IMR-90 (cell line): ENCODE measurements around the gene CAPN9. TPM values are rescaled to one million over a fixed set of nuclear protein-coding genes. Genes with fewer than 3 reads are reported as not detected.
A peak's percentile ranks its signal among the peaks of the same experiment; 100 is the strongest.

Experiments
- ATAC-seq: fragments of 200-7000 bp; cut with Tn5 transposase; 2 replicates; pipeline ENCODE4 v1.9.1; 2020; ENCODE audit warnings: low read depth, mild to moderate bottlenecking, moderate library complexity
- BruUV-seq: library from RNA; stranded (reverse); fragments of 400-500 nt; replicated peaks from 2 replicates; lab custom pipeline; 2021; lab: Mats Ljungman, UMichigan
- CTCF ChIA-PET: fragments of 300-600 bp; formaldehyde crosslinking; extraction: SDS; loops from one replicate; lab custom pipeline; 2021; ENCODE audit warnings: antibody characterized with exemption; lab: Yijun Ruan, JAX
- POLR2A ChIA-PET: fragments of 300-600 bp; sonication (Branson Sonifier 250); formaldehyde crosslinking; loops from one replicate; lab custom pipeline; 2022; ENCODE audit warnings: antibody characterized with exemption; ENCODE audit not compliant: unreplicated experiment; lab: Charles Lee
- DNase-seq: peaks from one replicate; pipeline ENCODE4 v3.0.0; 2013
- H2AFZ ChIP-seq: replicated peaks from 2 replicates; pipeline ENCODE3; 2013; ENCODE audit warnings: low read length, mild to moderate bottlenecking; ENCODE audit not compliant: poor library complexity
- H2AK5ac ChIP-seq: 2 replicates; pipeline ENCODE4 v1.6.1; 2013; ENCODE audit warnings: low read depth, low read length, inconsistent platforms
- H2AK9ac ChIP-seq: replicated peaks from 2 replicates; pipeline ENCODE3; 2013; ENCODE audit warnings: mild to moderate bottlenecking, low read depth, low read length, moderate library complexity; ENCODE audit not compliant: poor library complexity
- H2BK120ac ChIP-seq: 2 replicates; pipeline ENCODE4 v1.6.1; 2013; ENCODE audit warnings: low read depth, low read length, inconsistent platforms
- H2BK15ac ChIP-seq: 3 replicates; pipeline ENCODE4 v1.6.1; 2013; ENCODE audit warnings: low read depth, low read length, inconsistent platforms
- H2BK20ac ChIP-seq: 2 replicates; pipeline ENCODE4 v1.6.1; 2013; ENCODE audit warnings: low read depth, mild to moderate bottlenecking, inconsistent platforms, low read length, moderate library complexity
- H2BK5ac ChIP-seq: 2 replicates; pipeline ENCODE4 v1.6.1; 2013; ENCODE audit warnings: mild to moderate bottlenecking, low read depth, low read length, inconsistent platforms; ENCODE audit not compliant: poor library complexity, severe bottlenecking
- H3K14ac ChIP-seq: replicated peaks from 2 replicates; pipeline ENCODE4 v1.6.1; 2013; ENCODE audit warnings: low read depth, low read length, inconsistent platforms
- H3K18ac ChIP-seq: 2 replicates; pipeline ENCODE4 v1.6.1; 2013; ENCODE audit warnings: low read depth, low read length, control low read depth
- H3K23ac ChIP-seq: 2 replicates; pipeline ENCODE4 v1.6.1; 2013; ENCODE audit warnings: low read depth, low read length, inconsistent platforms
- H3K27ac ChIP-seq: 2 replicates; pipeline ENCODE4 v1.5.1; 2013; ENCODE audit warnings: mild to moderate bottlenecking, control low read depth, low read length; ENCODE audit not compliant: insufficient read depth
- H3K27me3 ChIP-seq: 2 replicates; pipeline ENCODE4 v1.6.1; 2013; ENCODE audit warnings: low read length; ENCODE audit not compliant: control insufficient read depth, insufficient read depth
- H3K36me3 ChIP-seq: 2 replicates; pipeline ENCODE4 v1.6.1; 2013; ENCODE audit warnings: low read length, mixed read lengths; ENCODE audit not compliant: control insufficient read depth, insufficient read depth
- H3K4ac ChIP-seq: 2 replicates; pipeline ENCODE4 v1.6.1; 2013; ENCODE audit warnings: low read depth, low read length, inconsistent platforms
- H3K4me1 ChIP-seq: 2 replicates; pipeline ENCODE4 v1.6.1; 2013; ENCODE audit warnings: low read length, mixed read lengths; ENCODE audit not compliant: control insufficient read depth, insufficient read depth
- H3K4me2 ChIP-seq: 2 replicates; pipeline ENCODE4 v1.6.1; 2013; ENCODE audit warnings: low read depth, mild to moderate bottlenecking, control low read depth, low read length, moderate library complexity
- H3K4me3 ChIP-seq: 2 replicates; pipeline ENCODE4 v1.5.1; 2013; ENCODE audit warnings: low read depth, mild to moderate bottlenecking, control low read depth, low read length, moderate library complexity; ENCODE audit not compliant: insufficient read depth
- H3K56ac ChIP-seq: 2 replicates; pipeline ENCODE4 v1.6.1; 2013; ENCODE audit warnings: low read length, inconsistent platforms; ENCODE audit not compliant: insufficient read depth; ENCODE audit errors: extremely low read depth
- H3K79me1 ChIP-seq, 2 experiments: 2 replicates each; pipeline ENCODE4 v1.6.1; 2013; ENCODE audit warnings: low read length in 2 of 2, inconsistent platforms in 1 of 2, low read depth in 1 of 2
- H3K9ac ChIP-seq: 2 replicates; pipeline ENCODE4 v1.6.1; 2013; ENCODE audit warnings: low read depth, low read length, control low read depth
- H3K9me1 ChIP-seq: 2 replicates; pipeline ENCODE4 v1.6.1; 2013; ENCODE audit warnings: low read length, inconsistent platforms; ENCODE audit not compliant: insufficient read depth
- H3K9me3 ChIP-seq: 2 replicates; pipeline ENCODE4 v1.6.1; 2013; ENCODE audit warnings: low read length; ENCODE audit not compliant: control insufficient read depth, insufficient read depth
- H4K20me1 ChIP-seq: 2 replicates; pipeline ENCODE4 v1.6.1; 2013; ENCODE audit warnings: low read length, inconsistent platforms; ENCODE audit not compliant: insufficient read depth
- H4K5ac ChIP-seq: 2 replicates; pipeline ENCODE4 v1.6.1; 2013; ENCODE audit warnings: mild to moderate bottlenecking, low read depth, low read length, control low read depth
- H4K8ac ChIP-seq, 2 experiments: 2 replicates each; pipeline ENCODE4 v1.6.1; 2013; ENCODE audit warnings: low read depth in 2 of 2, low read length in 2 of 2, control low read depth in 1 of 2, inconsistent platforms in 1 of 2
- H4K91ac ChIP-seq: 2 replicates; pipeline ENCODE4 v1.6.1; 2013; ENCODE audit warnings: low read depth, low read length, inconsistent platforms; ENCODE audit not compliant: insufficient read depth
- CEBPB ChIP-seq: IDR thresholded peaks from 2 replicates; pipeline ENCODE4 v1.6.1; 2012; ENCODE audit warnings: low read depth, low read length, improper control_type of control experiment
- POLR2A ChIP-seq: IDR thresholded peaks from 2 replicates; pipeline ENCODE4 v1.6.1; 2012; ENCODE audit warnings: mild to moderate bottlenecking, low read depth, low read length
- RFX5 ChIP-seq: IDR thresholded peaks from 2 replicates; pipeline ENCODE4 v1.8.0; 2012; ENCODE audit warnings: low read depth, mild to moderate bottlenecking, low read length, moderate library complexity
- SMC3 ChIP-seq: fragments of 150-350 bp; IDR thresholded peaks from 2 replicates; pipeline ENCODE4 v1.6.1; 2016; ENCODE audit warnings: low read depth, mild to moderate bottlenecking, antibody characterized with exemption, low read length, moderate library complexity
- whole genome bisulfite sequencing, 2 experiments: methylation state at CpG; one replicate each; pipeline versions ENCODE4 v1.1.5 to v1.1.7; 2013; ENCODE audit warnings: missing lambda C conversion rate in 2 of 2; ENCODE audit not compliant: insufficient read length in 1 of 2; ENCODE audit errors: extremely low coverage in 2 of 2; 5-methylcytosine and 5-hydroxymethylcytosine counted together
- dilution Hi-C: fragments of 300-500 bp; cut with HindIII; formaldehyde crosslinking; loops from one replicate; pipeline ENCODE4 v1.14.3; 2018; ENCODE audit warnings: low sequenced_read_pairs; ENCODE audit not compliant: unreplicated experiment
- in situ Hi-C: fragments of 300-500 bp; cut with MboI; formaldehyde crosslinking; loops from 3 replicates; pipeline ENCODE4 v1.14.3; 2019; ENCODE audit warnings: low sequenced_read_pairs, inconsistent platforms, mixed read lengths
- intact Hi-C: fragments of 100-400 bp; cut with micrococcal nuclease; formaldehyde crosslinking; loops from 2 replicates; pipeline ENCODE4 v1.10.0; 2022
- polyA plus RNA-seq, 3 experiments: library from polyadenylated mRNA; depleted of rRNA; stranded (reverse); fragments of >200 nt; gene quantifications; 2 replicates each; pipeline ENCODE4 v1.2.3, GENCODE V29; 2012; ENCODE audit warnings: low replicate concordance in 1 of 3
- total RNA-seq: library from RNA; depleted of rRNA; stranded (reverse); fragments of >200 nt; gene quantifications from 2 replicates; pipeline ENCODE4 v1.2.3, GENCODE V29; 2012

CAPN9 gene
- total and polyA plus RNA-seq, 2 of the 4 experiments (the other 2 are of a cell fraction): not detected

- TF ChIP-seq SMC3: no peak
These were observed 45.1 kb upstream of the CAPN9 start (continued) for GRCh38 chr1:230701895-230702768.

DNA sequence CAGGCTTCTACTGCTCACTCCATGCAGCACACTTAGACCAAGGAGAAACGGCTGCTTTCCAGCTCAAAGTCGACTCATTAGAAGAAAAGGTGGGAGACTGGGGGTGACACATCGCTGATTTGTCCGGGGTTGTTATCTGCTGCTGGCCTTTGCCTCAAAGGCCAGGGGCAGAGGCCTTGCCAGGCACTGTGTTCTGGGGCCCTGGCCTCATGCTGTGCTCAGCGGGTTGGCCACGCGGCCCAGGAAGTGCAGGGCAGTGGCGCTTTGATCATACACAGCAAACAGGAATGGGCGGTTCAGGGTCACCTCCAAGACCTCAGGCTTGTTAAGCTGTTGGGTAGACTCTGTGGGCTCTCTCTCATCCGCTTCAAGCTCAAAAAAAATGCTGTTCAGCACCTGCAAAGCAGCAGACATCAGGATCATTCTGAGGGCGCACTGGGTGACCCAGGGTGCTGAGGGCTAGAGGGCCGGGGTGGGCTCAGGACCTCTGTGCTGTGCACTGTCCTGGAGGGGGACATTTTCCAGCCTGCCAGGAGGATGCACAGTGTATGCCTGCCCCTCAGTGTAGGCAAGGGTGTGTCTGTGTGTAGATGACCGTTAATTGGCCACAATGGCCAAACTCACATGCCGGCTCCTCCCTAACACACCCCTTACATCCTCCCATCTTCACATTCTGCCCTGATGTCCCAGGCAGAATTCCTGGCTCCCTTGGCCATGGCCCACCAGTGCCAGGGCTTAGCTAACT lies 44.1 kb upstream of the CAPN9 start:
- H2BK5ac ChIP-seq: no peak overlapping the region
- 67% methylated on average over 3 of the region's 14 CpGs; no CpG with 5 or more reads in 1 of the 2 experiments for WGBS, 2 experiments
- no peak overlapping the region for H2AK5ac ChIP-seq
- no peak overlapping the region for H3K18ac ChIP-seq
- H3K27ac ChIP-seq: no peak overlapping the region
- H4K8ac ChIP-seq: no peak overlapping the region
- intact Hi-C loops: no loop called here
- H3K79me1 ChIP-seq: no peaks in the 10 kb centered on the region
- H3K23ac ChIP-seq: no peak overlapping the region
- H2BK20ac ChIP-seq: no peak overlapping the region
- ATAC-seq (no peak), DNase-seq (no peak)
- TF ChIP-seq CEBPB: no peak
- TF ChIP-seq POLR2A: no peak
- TF ChIP-seq RFX5: no peak
- H3K56ac ChIP-seq: no peak overlapping the region
- no peaks in the 10 kb centered on the region for H3K9me3 ChIP-seq
- ChIA-PET POLR2A (no interaction called here), CTCF (interaction anchor here (1.2 kb wide), 1 partner anchor 538 kb away, joined by 3 read pairs; no protein-coding TSS in a partner anchor)
- H2AK9ac ChIP-seq: peak overlapping the region; percentile 28
- in situ Hi-C loops: no loop called here
- H3K4me2 ChIP-seq: no peak overlapping the region
- H3K4me1 ChIP-seq: no peaks in the 10 kb centered on the region
- H2AFZ ChIP-seq: no peak overlapping the region
- no peak overlapping the region for H3K9ac ChIP-seq
- peaks cover 6% of the 10 kb centered on the region for H3K27me3 ChIP-seq
- H3K9me1 ChIP-seq: no peaks in the 10 kb centered on the region
- no peak overlapping the region for H3K14ac ChIP-seq
- no TSS peak for BruUV-seq
- dilution Hi-C loops: no loop called here
- no peak overlapping the region for H2BK15ac ChIP-seq
- no peak overlapping the region for H4K5ac ChIP-seq
- H2BK120ac ChIP-seq: no peak overlapping the region
- no peaks in the 10 kb centered on the region for H3K36me3 ChIP-seq
- no peak overlapping the region for H4K91ac ChIP-seq
- H3K4ac ChIP-seq: no peak overlapping the region
- no peak overlapping the region for H3K4me3 ChIP-seq
- no peaks in the 10 kb centered on the region for H4K20me1 ChIP-seq
